ENCODE data around the gene CCR5.

CCR5 gene

DNA sequence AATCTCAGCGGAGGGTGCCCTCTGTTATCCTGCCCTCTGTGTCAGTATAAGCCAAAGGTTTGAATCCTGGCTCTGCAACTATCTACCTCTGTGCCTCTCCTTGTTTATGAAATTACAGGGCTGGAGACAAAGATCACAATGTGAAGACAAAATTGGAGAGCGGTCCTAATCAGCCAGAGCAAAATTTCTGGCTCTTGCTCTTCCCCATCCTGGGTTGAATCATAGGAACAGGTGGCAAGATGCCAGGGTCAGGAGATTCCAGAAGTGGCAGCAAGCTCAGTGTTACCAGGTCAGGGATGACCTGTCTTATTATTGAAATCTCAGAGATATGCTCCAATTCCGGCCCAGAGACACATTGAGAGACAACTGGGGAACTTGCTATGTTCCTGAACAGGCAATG is 19.1 kb upstream of the CCR5 start:
- H3K4me3 ChIP-seq (ENCODE audit: low read length) = no peak overlapping the region
- no peak for DNase-seq (ENCODE audit: low read depth)
- TF ChIP-seq, protein P1, sequence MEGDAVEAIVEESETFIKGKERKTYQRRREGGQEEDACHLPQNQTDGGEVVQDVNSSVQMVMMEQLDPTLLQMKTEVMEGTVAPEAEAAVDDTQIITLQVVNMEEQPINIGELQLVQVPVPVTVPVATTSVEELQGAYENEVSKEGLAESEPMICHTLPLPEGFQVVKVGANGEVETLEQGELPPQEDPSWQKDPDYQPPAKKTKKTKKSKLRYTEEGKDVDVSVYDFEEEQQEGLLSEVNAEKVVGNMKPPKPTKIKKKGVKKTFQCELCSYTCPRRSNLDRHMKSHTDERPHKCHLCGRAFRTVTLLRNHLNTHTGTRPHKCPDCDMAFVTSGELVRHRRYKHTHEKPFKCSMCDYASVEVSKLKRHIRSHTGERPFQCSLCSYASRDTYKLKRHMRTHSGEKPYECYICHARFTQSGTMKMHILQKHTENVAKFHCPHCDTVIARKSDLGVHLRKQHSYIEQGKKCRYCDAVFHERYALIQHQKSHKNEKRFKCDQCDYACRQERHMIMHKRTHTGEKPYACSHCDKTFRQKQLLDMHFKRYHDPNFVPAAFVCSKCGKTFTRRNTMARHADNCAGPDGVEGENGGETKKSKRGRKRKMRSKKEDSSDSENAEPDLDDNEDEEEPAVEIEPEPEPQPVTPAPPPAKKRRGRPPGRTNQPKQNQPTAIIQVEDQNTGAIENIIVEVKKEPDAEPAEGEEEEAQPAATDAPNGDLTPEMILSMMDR (IDR thresholded peaks at IDR 0.05; ENCODE audit: insufficient read depth, low read depth, low read length, missing control alignments) = no peak

DNA sequence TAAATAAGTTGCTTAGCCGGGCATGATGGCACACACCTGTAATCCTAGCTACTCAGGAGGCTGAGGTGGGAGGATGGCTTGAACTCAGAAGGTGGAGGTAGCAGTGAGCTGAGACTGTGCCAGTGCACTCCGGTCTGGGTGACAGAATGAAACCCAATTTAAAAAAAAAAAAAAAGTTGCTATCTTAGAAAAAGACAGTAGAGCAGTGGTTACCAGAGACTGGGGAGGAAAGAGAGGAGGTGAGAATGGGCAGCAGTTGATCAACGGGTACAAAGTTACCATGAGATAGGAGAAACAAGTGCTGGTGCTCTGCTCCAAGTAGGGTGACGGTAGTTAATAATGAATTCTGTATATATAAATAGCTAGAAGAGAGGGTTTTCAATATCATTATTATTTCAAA is 17.7 kb upstream of the CCR5 start:
- DNase-seq (ENCODE audit: low read depth) = no peak
- TF ChIP-seq, protein P1 (IDR thresholded peaks at IDR 0.05; ENCODE audit: insufficient read depth, low read depth, low read length, missing control alignments) = no peak
- no peak overlapping the region for H3K4me3 ChIP-seq (ENCODE audit: low read length)

DNA sequence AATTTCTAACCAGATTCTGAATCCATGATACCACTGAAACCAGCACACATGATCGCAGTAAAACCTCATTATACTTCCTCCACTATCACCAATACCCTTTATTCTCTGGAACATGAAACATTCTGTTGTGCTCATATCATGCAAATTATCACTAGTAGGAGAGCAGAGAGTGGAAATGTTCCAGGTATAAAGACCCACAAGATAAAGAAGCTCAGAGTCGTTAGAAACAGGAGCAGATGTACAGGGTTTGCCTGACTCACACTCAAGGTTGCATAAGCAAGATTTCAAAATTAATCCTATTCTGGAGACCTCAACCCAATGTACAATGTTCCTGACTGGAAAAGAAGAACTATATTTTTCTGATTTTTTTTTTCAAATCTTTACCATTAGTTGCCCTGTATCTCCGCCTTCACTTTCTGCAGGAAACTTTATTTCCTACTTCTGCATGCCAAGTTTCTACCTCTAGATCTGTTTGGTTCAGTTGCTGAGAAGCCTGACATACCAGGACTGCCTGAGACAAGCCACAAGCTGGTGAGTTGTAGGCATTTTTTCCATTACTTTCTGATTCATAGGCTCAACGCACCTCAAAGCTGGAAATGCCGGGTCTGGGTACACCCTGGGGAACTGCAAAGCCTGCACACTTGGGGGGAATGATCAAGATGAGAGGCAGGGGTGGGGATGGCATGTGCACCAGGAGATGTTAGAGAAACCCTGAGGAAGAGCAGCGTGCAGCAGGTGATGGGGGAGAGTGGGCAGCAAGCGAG is 16.9 kb upstream of the CCR5 start, which contains the start of gene CCR2:
Gene CCR2 (plus strand): TSS at position 465 of the 764 bp plus-strand sequence. CDS start 3,417 bp downstream, outside the sequence.
- no peak within 1 kb of the TSS for H3K4me3 ChIP-seq (ENCODE audit: low read length)
- TF ChIP-seq, protein P1 (IDR thresholded peaks at IDR 0.05; ENCODE audit: insufficient read depth, low read depth, low read length, missing control alignments) = no peak
- no peak for DNase-seq (ENCODE audit: low read depth)

DNA sequence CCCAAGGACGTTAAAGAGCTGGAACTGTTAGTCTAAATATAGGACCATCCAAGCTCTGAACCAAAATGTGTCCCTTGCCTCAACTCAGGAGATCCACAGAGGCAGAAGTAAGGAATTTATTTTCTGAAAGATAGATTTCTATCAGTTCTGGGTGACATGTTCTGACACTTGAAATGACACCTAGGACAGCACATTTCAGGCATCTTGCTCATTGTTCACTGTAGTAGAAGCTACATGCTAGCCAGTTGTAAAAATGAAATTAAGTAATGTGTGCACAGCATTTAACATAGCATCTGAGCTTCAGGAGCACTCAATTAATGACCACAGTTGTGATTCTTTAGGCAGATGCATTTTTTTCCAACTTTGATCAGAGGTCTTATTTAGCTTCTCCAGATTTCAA is 16.3 kb upstream of the CCR5 start:
- no peak for DNase-seq (ENCODE audit: low read depth)
- TF ChIP-seq, protein P1 (IDR thresholded peaks at IDR 0.05; ENCODE audit: insufficient read depth, low read depth, low read length, missing control alignments) = no peak
- H3K4me3 ChIP-seq (ENCODE audit: low read length) = no peak overlapping the region

DNA sequence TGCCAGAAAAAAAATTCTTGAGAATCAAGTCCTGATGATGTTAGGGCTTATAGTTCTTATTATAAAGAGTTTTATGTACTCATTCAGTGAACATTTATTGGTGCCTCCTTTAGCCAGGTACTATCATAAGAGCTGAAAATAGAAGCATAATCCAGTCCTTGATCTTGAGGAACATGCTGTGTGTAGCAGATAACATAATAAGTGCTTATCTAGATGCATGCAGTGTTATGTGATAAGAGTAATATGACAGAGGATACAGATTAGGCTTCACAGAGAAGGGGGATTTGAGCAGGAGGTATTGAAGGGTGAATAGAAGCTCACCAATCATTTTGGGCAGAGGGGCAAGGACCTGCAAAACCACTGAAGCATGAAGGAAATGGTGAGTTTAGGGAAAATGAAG is 15.8 kb upstream of the CCR5 start:
- no peak for DNase-seq (ENCODE audit: low read depth)
- TF ChIP-seq, protein P1 (IDR thresholded peaks at IDR 0.05; ENCODE audit: insufficient read depth, low read depth, low read length, missing control alignments) = no peak
- no peak overlapping the region for H3K4me3 ChIP-seq (ENCODE audit: low read length)

DNA sequence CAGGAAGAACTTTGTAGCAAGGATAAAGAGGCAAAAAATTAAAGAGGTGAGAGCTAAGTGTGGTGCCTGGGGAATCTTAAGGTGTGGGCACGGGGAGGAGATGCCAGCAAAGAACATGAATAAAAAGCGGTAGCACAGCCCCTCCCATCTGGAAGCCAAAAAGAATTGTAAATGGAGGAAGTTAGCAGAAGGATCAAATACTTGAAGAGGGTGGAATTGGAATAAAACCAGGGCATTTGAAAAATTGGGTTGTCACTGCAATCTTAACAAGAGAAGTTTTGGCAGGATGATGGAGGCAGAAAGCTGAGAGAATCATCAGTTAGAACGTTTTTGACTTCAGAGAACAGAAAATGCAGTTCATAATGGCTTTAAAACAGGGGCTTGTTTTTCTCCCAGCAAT is 14.5 kb upstream of the CCR5 start:
- DNase-seq (ENCODE audit: low read depth) = no peak
- no peak overlapping the region for H3K4me3 ChIP-seq (ENCODE audit: low read length)
- TF ChIP-seq, protein P1 (IDR thresholded peaks at IDR 0.05; ENCODE audit: insufficient read depth, low read depth, low read length, missing control alignments) = no peak

DNA sequence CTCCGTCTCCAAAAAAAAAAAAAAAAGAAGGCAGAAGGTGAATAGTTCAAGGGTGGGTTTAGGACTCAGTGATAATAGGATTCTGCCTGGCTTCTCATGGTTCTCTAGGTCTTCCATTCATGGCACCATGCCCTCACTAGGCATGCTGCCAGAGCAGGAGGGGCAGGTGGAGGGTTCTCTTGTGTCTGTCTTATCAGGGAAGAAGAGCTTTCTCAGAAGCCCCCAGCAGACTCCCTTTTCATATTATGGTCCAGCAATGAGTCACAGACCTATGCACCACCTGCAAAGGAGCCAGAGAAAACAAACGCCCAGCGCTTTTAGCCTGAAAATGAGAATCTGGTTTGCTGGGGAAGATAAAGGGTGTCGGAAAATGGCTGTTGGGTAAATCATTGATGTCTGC is 13.8 kb upstream of the CCR5 start:
- no peak overlapping the region for H3K4me3 ChIP-seq (ENCODE audit: low read length)
- TF ChIP-seq, protein P1 (IDR thresholded peaks at IDR 0.05; ENCODE audit: insufficient read depth, low read depth, low read length, missing control alignments) = no peak
- DNase-seq (ENCODE audit: low read depth) = no peak
